Middle frontal gyrus (tissue), 1 donor: ENCODE data around the gene RELL1.
A peak's percentile ranks its signal among the peaks of the same experiment; 100 is the strongest.

ENCODE experiments used
- DNase-seq: peaks from one replicate; pipeline ENCODE4 v3.0.0-alpha.2; 2015; ENCODE audit warnings: low spot score; ENCODE audit errors: extremely low spot score

RELL1 gene, protein sequence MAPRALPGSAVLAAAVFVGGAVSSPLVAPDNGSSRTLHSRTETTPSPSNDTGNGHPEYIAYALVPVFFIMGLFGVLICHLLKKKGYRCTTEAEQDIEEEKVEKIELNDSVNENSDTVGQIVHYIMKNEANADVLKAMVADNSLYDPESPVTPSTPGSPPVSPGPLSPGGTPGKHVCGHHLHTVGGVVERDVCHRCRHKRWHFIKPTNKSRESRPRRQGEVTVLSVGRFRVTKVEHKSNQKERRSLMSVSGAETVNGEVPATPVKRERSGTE

DNA sequence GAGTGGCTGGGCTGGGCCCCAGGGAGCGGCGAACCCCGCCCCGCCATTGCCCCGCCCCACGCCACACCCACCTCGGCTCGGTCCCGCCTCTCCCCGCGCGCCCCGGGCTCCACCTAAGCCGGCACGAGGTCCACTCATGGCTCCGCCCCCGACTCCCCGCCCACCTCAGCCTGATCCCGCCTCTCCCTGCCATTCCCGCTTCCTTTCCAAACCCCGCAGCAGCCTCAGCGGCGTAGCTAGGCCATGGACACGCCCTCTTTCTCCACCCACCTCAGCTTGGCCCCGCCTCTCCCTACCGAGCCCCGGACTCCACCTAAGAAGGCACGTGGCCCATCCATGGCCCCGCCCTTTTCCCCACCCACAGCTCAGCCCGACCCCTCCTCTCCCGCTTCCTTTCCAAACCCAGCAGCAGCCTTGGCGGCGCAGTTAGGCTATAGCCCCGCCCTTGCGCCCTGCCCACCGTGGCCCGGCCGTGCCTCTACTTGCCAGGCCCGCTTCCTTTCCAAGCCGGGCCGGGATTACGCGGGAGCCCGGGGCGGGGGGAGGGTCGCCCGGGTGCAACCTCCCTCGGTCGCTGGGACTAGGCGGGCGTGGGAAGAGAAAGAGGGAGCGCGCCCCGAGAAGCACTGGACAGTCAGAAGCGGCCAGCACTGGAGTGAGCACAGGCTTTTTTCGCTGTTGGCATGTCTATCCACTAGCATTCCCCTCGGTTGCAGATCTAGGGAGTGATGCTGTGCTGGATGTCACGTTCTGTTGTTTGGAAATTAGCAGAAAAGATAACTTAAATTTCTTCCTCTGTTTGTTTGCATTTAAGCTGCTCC lies at the start of gene RELL1:
Gene RELL1 (minus strand): TSS at position 4 of the 821 bp plus-strand sequence. CDS start 89 bp downstream, outside the sequence.
- peak; percentile 98 for DNase-seq

DNA sequence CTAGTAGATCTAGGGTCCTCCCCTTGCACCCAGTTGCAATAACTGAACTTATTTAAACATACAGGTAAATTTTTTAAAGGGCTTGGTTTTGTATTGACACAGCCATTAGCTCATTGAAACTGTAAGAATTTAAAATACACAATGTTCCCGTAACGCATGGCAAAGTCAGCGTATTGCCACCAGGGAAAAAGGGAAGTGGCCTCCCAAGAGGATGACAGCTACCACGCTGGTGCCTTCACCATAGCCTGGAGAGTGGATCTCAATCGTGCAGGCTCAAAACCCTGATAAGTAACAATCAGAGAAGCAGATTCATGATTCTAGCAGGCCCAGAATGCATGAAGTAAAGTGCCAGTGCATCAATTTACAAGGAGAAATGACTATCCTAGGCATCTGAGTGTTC lies 49.4 kb upstream of the RELL1 start:
- DNase-seq = no peak

DNA sequence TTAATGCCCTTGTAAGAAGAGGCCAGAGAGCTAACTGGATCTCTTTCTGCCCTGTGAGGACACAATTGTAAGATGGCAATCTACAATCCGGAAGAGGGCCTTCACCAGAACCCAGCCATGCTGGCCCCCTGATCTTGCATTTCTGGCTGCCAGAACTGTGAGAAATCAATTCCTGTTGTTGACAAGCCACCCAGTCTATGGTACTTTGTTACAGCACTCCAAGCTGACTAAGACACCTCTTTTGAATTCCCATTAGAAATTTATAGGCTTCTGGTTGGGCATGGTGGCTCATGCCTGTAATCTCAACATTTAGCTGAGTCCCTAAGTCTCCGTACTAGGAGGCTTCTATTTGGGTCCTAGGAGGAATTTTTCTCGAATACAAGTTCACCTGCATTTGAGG lies 48.8 kb upstream of the RELL1 start:
- DNase-seq = no peak

DNA sequence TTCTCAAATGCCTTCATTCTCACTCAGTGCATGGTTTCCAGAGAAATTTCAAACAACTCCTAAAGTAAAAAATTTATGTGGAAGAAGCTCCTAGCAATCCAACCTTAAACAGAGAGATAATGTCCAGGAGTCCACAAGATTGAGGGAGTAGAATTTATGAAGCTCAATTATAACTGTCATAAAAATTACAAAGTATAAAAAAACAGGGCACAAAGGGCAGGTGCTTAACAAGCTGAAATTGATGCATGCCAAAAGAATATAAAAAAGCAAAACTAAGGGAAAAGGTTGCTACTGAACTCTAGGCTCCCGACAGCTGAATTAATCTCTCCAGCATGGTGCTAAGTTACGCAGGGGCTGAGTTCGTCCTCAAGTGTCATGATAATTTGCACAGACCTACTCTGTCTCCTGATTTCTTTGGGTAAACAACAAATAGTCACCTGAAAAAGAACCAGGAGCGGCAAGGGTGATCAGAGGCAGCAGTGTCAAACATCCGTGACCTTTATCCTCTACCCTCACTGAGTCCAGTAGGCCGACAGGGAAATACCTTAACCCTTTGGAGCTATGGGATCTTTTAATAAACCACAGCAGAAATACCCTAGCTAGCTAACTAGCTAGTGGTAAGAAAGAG lies 47.2 kb upstream of the RELL1 start:
- no peak for DNase-seq

DNA sequence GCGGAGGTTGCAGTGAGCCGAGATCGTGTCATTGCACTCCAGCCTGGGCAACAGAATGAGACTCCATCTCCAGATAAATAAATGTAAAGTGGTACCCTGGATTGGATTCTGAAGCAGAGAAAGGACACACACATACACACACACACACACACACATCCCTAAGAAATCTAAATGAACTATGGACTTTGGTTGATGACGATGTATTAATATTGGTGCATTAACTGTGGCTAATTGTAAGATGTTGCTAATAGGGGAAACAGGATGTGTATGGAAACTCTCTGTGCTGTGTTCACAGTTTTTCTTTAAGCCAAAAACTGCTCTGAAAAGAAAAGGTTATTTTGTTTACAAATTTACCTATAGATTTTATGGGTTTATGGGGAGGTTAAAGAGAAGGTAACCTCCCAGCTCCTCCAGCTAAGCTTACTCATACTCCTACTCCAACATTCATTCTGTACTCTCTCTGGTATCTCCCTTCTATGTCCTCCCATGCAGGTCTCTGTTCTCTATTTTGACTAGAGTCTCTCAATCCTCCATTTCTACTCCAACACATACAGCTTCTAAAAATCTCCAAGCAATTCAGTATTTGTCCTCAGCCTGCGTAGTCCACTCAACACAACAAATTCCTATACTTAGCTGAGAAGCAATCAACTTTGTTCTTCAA lies 46.5 kb upstream of the RELL1 start:
- no peak for DNase-seq

DNA sequence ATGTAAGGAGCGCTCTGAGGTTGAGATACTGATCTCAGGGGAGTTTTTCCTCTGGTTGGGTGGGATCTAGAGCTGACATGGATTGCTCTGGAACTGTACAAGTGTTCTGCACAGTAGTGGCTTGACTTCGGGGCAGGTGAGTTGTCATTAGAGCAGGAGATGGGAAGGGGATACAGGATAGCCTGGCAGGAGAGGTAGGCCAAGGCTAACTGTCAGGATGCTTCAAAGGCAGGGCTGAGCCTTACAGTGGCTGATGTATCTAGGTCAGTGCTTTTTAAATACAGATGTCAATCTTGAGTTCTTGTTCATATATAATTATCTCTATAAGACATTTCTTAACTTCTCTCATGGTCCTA lies 43.5 kb upstream of the RELL1 start:
- no peak for DNase-seq

DNA sequence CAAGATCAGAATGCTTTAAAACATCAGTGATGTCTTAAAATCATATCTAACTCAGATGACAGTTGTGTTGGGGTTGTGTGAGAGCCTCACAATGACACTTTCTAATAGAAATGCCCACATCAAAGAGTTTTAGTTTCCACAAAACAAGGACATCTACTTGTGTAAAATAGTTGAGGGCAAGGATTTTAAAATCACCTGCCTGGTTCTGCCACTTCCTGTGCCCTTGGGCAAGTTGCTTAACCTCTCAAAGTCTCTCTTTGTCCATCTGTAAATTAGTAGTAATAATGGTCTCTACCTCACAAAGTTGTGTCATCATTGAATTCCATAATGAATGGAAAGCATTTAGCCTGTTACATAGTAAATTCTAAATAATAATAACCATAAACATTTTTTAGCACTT lies 41.9 kb upstream of the RELL1 start:
- no peak for DNase-seq

DNA sequence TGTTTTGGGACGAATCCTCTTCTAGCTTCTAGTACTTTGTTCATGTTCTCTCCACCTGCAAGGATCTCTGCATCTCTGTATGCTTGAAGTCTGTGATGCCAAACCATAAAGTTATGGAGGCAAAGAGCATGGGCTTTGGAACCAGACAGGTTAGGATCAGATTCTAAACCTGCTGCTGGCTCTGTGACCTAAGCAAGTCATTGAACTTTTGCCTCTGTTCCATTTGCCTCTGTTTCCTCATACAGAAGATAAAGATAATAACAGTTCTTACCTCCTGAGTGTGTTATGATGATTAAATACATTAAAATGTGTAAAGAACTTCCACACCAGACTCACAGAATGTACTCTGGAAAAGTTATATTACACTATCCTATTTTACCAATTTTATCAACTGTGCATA lies 41.5 kb upstream of the RELL1 start:
- DNase-seq = no peak

DNA sequence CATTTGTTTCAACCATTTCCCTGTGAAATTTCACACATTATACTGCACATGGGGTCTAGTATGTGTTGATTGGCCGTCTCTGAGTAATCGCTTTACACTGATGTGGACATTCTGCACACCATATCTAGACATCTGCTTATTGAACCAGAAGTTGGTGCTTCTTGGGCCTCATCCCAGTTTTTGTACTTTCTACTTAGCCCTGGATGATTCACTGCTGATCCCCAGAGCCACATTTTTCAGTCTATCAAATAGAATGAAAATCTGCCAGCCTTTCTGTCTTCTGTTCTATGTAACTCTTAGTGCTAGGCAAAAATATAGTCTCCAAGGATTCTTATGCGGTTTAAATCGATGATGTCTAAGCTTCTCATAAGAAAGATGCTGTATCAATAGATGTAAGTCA lies 40.5 kb upstream of the RELL1 start:
- no peak for DNase-seq

DNA sequence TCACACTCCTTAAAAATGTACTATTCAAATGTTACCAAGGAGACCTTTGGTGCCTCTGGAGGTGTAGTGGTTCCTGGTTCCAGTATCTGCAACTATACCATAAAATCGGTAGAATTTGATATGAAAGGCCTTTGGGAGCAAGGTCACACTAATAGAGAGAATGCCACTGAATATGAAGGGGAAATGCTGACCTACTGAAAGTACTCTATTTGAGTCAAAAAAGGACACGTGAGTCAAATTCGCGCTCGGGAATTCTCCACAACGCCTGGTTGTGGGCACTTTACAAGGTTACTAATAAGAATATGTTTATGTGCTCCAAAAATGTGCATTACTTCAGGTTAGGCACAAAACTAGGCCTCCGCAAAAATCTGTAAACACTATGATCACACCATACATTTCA lies 39.5 kb upstream of the RELL1 start:
- no peak for DNase-seq

DNA sequence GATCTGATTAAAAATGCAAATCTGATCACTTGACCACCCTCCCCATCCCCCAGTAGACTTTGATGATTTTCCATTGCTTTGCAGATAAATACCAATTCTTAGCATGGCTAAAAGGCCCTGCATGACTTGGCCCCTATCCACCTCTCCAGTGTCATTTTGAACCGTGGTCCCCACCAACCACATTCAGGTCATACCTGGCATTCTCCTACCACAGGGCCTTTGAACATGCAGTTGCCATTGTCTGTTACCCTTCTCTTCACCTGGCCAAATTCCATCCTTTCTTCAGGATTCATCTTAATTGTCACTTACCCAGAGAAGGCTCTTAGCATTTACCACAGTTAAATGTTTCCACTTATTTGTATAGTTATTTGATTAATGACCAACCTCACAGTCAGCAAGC lies 36.9 kb upstream of the RELL1 start:
- no peak for DNase-seq

DNA sequence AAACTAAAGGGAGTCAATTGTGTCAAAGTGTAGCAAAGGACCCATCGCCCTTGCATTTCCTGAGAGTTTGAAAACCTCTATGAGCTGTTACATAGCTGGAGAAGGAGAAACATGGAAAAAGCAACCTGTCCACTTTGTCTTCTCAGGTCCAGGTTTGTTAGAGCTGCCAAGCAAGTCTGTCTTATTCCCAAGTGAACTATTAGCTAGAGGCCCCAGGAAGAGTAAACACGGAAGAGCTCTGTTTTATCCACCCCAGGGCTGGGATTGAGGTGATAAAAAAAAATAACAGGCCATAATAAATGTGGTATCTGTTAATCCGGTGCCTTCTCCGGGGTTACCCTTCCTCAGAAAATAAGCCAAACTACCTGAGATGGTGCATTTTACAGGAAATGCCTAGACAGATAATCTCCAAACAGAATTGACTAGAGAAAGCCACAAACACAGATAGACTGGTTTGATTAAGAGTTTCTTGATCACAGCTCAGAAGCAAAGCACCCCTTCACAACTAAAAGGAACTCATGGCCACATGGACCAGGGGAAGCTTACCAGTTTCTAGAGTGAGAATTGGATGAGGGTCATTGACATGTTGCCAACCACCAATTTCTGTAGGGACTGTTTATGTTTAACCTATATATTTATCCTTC lies 35.9 kb upstream of the RELL1 start:
- DNase-seq = no peak

DNA sequence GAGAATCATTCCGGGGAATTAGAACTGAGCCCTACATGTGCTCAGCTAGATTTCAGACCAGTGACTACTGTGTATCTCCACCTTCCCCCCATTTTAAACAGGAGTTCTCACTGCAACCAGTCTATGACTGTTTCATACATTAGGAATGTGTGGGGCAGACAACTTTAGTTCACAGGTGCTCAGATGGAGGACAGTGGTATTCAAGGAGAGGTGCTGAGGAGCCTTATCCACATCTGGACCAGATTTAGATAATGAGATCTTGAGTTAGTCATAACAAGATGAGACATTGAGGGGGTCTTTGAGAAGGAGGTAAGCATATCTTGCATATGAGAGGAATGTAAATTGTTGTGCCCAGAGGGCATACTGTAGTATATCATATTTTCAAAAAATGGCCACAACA lies 32.8 kb upstream of the RELL1 start:
- DNase-seq = no peak

DNA sequence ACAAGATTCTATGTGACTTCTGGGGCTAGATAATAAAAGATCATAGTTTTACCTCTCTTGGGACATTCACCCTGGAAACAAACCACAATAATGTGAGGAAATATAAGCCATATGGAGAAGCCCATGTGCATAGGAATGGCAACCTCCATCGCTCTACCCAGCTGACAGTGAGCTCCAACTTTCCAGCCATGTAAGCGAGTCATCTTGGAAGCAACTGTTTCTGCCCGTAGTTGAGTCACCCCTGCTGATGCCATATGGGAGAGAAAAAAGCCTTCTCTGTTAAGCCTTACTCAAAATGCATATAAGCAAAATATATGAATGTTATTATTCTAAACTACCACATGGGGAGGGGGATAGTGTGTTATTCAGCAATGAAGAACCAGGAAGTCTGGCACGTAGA lies 31.4 kb upstream of the RELL1 start:
- no peak for DNase-seq

DNA sequence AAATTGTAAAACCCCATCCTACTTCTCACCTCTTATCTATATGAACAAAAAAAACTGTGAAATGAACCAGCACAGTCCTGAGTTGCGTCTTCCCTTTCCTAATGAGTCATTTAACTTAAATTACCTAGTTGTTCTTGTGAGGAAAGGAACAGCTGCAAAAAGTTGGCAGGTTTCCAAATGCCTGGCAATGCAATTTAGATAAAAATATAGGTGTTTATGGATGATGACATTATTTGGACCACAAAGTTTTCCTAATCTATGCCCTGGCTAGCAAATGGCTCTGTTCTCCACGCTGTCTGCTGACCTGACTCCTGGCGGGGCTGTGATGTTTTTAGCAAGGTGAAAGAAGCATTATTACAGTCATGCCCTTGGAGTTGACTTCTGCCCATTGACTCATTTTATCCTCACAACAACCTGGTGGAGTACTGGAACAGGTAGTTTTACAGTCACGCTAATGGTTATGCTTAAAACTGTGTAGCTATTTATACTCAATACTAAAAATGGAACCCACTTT lies 29.8 kb upstream of the RELL1 start:
- no peak for DNase-seq

DNA sequence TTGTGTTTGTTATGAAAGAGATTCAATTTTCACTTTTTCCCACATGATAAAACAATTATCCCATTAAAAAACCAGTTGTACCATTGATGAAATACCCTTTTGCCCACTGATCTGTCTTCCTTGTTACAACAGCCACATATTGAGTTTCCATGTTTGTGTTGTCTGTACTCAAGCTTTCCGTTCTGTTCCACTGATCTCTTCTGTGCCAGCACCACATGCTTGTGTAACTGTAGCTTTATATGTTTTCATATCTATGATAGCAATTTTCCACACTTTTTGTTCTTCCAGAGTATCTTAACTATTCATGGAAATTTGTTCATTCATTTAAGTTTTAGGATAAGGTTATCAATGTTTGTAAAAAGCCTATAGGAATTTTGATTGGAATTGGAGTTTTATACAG lies 24.3 kb upstream of the RELL1 start:
- no peak for DNase-seq

DNA sequence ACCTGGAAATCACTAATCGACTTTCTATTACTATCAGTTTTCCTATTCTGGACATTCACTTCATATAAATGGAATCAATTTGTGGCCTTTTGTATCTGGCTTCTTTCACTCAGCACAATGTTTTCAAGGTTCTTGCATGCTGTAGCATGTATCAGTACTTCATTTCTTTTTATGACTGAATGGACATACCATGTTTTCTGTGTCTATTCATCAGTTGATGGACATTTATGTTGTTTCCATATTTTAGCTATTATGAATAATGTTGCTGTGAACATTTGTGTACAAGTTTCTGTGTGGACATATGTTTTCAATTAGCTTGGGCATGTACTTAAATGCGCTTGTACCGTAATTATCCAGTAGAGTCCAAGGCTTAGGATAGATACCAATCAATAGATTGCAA lies 19.9 kb upstream of the RELL1 start:
- no peak for DNase-seq

DNA sequence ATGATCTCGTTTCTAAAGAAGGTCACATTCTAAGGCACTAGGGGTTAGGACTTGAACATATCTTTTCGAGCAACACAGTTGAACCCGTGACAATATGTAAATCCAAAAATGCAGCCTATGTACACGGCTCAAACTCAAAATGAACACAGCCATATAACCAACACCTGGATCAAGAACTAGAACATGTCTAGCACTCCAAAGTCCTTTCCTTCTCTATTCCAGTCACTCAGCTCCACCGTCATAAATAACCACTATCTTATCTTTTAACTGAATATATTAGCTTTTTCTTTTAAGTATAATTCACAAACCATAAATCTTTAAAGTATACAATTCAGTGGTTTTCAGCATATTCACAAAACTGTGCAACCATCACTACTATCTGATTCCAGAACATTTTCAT lies 19.4 kb upstream of the RELL1 start:
- DNase-seq = no peak

DNA sequence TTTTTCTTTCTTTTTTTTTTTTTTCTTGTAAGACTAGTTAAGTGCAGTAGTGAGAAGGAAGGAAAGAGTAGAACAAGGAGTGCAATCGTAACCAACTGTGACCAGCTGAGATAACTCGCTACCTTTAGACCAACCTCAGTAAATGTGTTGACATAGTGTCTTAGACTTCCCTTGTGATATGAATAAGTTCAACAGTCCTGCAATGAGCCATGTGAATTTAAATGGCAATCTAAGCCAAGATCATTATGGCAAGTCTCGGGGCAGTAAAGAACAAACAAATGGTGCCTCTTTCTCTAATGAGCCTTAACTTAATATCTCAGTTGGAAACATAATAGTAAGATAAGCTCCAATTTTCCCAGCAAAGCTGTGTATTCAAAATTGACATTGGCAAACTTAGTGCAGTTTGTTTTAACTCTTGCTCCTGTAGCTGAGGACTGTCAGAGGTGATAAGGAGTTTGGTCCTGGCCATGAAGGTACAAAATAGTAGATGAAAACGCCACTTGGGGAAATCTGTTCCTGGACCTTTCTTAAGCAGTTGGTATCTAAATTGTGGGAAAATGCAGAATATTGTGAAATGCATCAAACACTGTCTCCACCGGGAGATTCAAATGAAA lies 13.8 kb upstream of the RELL1 start:
- DNase-seq = no peak

DNA sequence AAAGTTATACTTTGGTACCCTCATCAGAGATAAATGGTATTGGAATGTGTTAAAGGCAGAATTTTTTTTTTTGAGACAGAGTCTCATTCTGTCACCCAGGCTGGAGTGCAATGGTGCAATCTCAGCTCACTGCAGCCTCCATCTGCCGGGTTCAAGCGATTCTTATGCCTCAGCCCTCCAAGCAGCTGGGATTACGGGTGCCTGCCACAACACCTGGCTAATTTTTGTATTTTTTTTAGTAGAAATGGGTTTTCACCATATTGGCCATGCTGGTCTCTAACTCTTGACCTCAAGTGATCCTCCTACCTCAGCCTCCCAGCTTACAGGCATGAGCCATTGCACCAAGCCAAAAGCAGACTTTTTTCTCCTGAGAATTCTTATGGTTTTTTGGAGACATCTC lies 11.4 kb upstream of the RELL1 start:
- no peak for DNase-seq
